Stimulated activated memory B cell treated with anti-CD40 and anti-IgM and Interleukin-4, amounts not matched to agents 10 μg/mL and 1 μg/mL and 100 μg/mL, for 72 hours (primary cell): ENCODE measurements around the gene MAML3.
A peak's percentile ranks its signal among the peaks of the same experiment; 100 is the strongest.

Experiments used
- ATAC-seq: fragments of 150-1000 bp; cut with Tn5 transposase; 2 replicates; pipeline ENCODE4 v1.10.0; 2021
- H3K27ac Mint-ChIP-seq: one replicate; pipeline ENCODE4 v1.8.0; 2022; ENCODE audit warnings: mild to moderate bottlenecking, mixed read lengths
- H3K27me3 Mint-ChIP-seq: one replicate; pipeline ENCODE4 v1.8.0; 2022; ENCODE audit warnings: mixed read lengths
- H3K36me3 Mint-ChIP-seq: one replicate; pipeline ENCODE4 v1.8.0; 2022; ENCODE audit warnings: mixed read lengths
- H3K4me1 Mint-ChIP-seq: one replicate; pipeline ENCODE4 v1.8.0; 2022; ENCODE audit warnings: mixed read lengths
- H3K4me3 Mint-ChIP-seq: one replicate; pipeline ENCODE4 v1.8.0; 2022; ENCODE audit warnings: mild to moderate bottlenecking, moderate library complexity, mixed read lengths
- H3K9me3 Mint-ChIP-seq: one replicate; pipeline ENCODE4 v1.8.0; 2022; ENCODE audit warnings: mixed read lengths

MAML3 gene

DNA sequence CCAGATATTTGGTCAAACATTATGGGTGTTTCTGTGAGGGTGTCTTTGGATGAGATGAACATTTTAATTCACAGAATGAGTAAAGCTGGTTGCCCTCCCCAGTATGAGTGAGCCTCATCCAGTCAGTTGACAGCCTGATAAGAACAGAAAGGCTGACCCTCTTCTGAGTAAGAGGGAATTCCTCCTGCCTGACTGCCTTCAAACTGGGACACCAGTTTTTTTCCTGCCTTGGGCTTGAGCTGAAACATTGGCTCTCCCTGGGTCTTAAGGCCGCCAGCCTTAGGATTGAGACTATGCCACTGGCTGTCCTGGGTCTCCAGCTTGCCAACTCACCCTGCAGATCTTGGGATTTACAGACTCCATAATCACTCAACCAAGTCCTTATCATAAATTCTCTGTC lies 14.5 kb upstream of the MAML3 start:
- peaks cover 9% of the 10 kb centered on the region for H3K9me3 Mint-ChIP-seq
- ATAC-seq = no peak
- H3K4me3 Mint-ChIP-seq = no peak overlapping the region
- peaks cover 49% of the 10 kb centered on the region for H3K27me3 Mint-ChIP-seq
- H3K27ac Mint-ChIP-seq = no peak overlapping the region
- no peaks in the 10 kb centered on the region for H3K4me1 Mint-ChIP-seq
- peaks cover 5% of the 10 kb centered on the region for H3K36me3 Mint-ChIP-seq

- Mint-ChIP-seq H3K27ac (no peak overlapping the region), H3K9me3 (peaks cover 4% of the 10 kb centered on the region), H3K4me1 (no peaks in the 10 kb centered on the region), H3K4me3 (no peak overlapping the region), H3K27me3 (peaks cover 70% of the 10 kb centered on the region), H3K36me3 (no peaks in the 10 kb centered on the region)
- no peak for ATAC-seq
These were observed 9.2 kb upstream of the MAML3 start for GRCh38 chr4:140163029-140163810.

DNA sequence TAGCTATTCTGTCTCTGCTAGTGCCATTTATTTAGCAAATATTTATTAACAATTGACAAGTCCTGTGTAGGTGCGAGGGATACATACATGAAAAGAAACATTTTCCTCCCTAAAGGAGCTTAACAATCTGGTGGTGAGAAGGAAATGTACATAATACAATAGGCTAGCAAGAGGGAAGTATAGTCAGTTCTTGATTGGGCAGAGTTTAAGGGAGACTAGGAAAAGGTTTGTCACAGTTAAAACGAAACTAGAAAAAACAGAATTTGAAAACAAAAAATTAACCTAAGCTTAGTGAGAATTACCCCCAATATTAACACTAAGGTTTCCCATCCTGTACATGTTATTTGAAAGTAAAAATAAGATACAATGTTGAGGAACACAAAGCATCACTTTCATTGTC lies 8.6 kb upstream of the MAML3 start:
- no peak for ATAC-seq
- H3K27ac Mint-ChIP-seq = no peak overlapping the region
- H3K36me3 Mint-ChIP-seq = no peaks in the 10 kb centered on the region
- H3K27me3 Mint-ChIP-seq = peaks cover 77% of the 10 kb centered on the region
- no peak overlapping the region for H3K4me3 Mint-ChIP-seq
- H3K4me1 Mint-ChIP-seq = no peaks in the 10 kb centered on the region
- H3K9me3 Mint-ChIP-seq = peaks cover 4% of the 10 kb centered on the region

GRCh38 chr4:140158365-140159030 lies 4.5 kb upstream of the MAML3 start:
- no peak overlapping the region for H3K27ac Mint-ChIP-seq
- H3K36me3 Mint-ChIP-seq = no peaks in the 10 kb centered on the region
- peaks cover 4% of the 10 kb centered on the region for H3K9me3 Mint-ChIP-seq
- peaks cover 21% of the 10 kb centered on the region for H3K4me1 Mint-ChIP-seq
- ATAC-seq = no peak
- H3K27me3 Mint-ChIP-seq = peaks cover 61% of the 10 kb centered on the region
- H3K4me3 Mint-ChIP-seq = no peak overlapping the region

- Mint-ChIP-seq H3K4me3 (no peak overlapping the region), H3K9me3 (no peaks in the 10 kb centered on the region), H3K27me3 (peaks cover 61% of the 10 kb centered on the region), H3K4me1 (peaks cover 27% of the 10 kb centered on the region), H3K27ac (no peak overlapping the region), H3K36me3 (no peaks in the 10 kb centered on the region)
- no peak for ATAC-seq
These were observed 3.4 kb upstream of the MAML3 start for GRCh38 chr4:140157341-140157740.

DNA sequence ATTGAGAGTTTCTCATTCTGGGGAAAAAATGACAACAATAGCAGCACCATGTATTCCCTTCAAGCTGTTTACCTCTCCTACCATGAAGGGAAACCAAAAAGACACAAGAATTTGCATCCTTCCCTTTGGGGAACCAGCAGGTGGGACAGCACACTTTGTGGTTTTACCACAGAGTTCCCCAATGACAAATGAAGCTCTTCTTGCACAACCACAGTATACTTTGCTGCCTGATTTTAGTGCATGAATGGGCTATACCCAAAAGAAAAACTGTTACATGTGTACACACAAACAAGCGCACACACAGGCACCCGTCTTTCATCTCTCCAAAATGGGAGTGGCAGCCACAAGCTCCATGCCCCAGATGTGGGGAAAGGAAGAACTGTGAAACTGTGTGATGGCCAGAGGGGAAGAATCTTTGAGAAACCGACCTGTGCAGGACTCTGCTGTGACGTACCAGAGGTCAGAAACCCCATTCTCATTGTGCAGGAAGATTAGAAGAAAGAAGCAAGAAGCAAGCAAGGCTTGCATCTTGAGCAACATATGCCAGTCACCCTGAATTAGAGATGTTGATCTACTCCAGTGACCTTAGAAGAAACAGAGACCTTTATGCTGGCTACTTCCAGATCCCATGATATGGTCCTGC lies 2.7 kb upstream of the MAML3 start:
- peak; percentile 87 for ATAC-seq
- Mint-ChIP-seq H3K9me3 (no peaks in the 10 kb centered on the region), H3K27me3 (peaks cover 61% of the 10 kb centered on the region), H3K36me3 (no peaks in the 10 kb centered on the region), H3K27ac (no peak overlapping the region), H3K4me1 (peaks cover 27% of the 10 kb centered on the region), H3K4me3 (no peak overlapping the region)

GRCh38 chr4:140154572-140154891 lies 548 bp upstream of the MAML3 start:
- Mint-ChIP-seq H3K27ac (no peak overlapping the region), H3K27me3 (peaks cover 58% of the 10 kb centered on the region), H3K36me3 (no peaks in the 10 kb centered on the region), H3K4me3 (peak overlapping the region; percentile 80), H3K9me3 (no peaks in the 10 kb centered on the region), H3K4me1 (peaks cover 35% of the 10 kb centered on the region)
- no peak for ATAC-seq

- Mint-ChIP-seq H3K9me3 (no peaks in the 10 kb centered on the region), H3K4me3 (peak overlapping the region; percentile 80), H3K27ac (peak overlapping the region; percentile 17), H3K4me1 (peaks cover 35% of the 10 kb centered on the region), H3K27me3 (peaks cover 69% of the 10 kb centered on the region), H3K36me3 (no peaks in the 10 kb centered on the region)
- no peak for ATAC-seq
These were observed 616 bp downstream of the MAML3 start for GRCh38 chr4:140153419-140153717.

- Mint-ChIP-seq H3K9me3 (no peaks in the 10 kb centered on the region), H3K27ac (peak overlapping the region; percentile 17), H3K36me3 (no peaks in the 10 kb centered on the region), H3K4me3 (peak overlapping the region; percentile 80), H3K27me3 (peaks cover 69% of the 10 kb centered on the region), H3K4me1 (peaks cover 35% of the 10 kb centered on the region)
- no peak for ATAC-seq
These were observed 1.1 kb downstream of the MAML3 start for GRCh38 chr4:140152751-140153418.

DNA sequence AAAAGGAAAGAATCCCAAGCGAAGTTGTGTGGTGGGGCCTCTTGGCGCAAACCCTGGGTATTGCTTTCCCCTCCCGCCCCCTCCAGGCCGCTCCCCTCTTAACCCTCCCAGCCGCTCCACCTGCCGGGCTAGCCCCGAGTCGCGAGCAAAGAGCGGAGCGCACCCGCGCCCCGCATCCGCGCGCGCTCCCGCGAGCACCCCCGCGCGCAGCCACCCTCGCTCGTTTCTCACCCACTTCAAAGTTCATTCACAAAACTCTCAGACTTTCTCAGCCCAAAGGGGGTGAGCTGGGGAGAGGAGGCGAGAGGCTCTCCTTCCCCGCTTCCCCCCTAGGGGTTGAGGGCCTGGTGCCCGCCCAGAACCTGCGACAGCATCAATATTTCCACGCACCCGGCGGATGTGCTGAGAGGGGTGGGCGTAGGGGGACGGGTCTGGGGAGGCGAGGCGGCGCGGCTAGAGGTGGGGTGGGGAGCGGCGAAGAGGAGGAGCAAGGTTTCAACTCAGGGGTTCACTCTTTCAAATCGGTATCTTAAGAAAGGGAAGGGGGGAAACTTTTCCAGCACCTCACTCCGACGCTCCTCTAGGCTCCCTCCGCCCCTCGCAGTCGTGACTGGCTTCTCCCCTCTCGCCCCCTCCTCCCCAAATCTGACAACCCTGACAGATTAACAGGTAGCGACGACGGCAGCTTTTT lies 1.8 kb downstream of the MAML3 start:
- Mint-ChIP-seq H3K4me1 (peaks cover 35% of the 10 kb centered on the region), H3K27ac (no peak overlapping the region), H3K27me3 (peaks cover 71% of the 10 kb centered on the region), H3K9me3 (no peaks in the 10 kb centered on the region), H3K4me3 (peak overlapping the region; percentile 80), H3K36me3 (no peaks in the 10 kb centered on the region)
- no peak for ATAC-seq

DNA sequence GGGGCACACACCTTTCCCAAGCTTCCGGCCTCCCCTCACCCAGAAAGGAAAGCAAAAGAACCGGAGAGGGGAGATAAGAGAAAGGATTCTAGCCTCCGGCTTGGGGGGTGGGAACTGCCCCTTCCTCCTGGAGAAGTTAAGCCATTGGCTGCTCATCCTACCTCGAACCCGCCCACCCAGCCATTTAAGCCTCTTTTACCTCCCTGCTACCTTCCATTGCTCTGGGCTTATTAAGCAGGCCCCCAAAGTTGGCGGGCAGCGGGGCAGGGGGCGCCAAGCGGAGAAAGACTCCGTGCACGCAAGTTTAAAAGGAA lies 2.3 kb downstream of the MAML3 start:
- Mint-ChIP-seq H3K27me3 (peaks cover 73% of the 10 kb centered on the region), H3K4me1 (peaks cover 30% of the 10 kb centered on the region), H3K4me3 (no peak overlapping the region), H3K36me3 (no peaks in the 10 kb centered on the region), H3K9me3 (no peaks in the 10 kb centered on the region), H3K27ac (no peak overlapping the region)
- ATAC-seq = no peak

DNA sequence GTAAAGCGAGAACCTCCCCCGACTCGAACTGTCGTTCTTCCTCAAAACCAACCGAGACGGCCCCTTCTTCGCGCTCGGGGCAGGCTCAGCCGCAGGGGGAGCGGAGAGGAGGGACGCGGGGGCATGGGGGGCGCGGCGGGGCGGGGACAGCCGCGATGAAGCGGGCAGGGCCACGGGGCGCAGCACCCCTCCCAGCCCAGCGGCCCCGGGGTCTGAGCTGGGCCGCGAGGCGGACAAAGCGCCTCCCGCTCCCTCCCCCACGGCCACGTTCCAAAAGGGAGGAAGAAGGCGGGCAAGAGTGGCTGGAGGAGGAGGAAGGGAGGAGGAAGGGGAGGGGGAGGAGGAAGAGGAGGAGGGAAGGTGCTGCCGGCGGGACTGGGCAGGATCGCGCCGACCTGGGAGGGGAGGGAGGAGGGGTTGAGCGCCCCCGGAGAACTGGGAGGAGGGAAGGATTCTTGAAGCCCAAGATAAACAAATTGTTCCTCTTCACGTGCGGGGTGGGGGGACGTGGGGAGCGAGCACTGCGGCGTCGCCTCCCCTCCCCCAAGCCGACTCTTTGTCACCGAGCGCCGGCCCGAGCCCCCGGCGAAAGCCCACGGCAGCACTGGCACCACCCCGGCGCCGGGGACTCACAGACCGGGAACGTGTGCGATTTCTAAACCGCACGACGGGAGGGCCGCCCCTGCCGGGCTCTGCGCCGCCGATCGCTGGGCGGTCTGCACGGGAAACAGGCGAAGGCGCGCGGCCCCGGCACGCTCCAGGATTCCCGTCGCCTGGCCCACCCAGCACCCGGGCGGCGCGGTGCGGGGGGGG lies 2.9 kb downstream of the MAML3 start:
- peaks cover 25% of the 10 kb centered on the region for H3K4me1 Mint-ChIP-seq
- H3K4me3 Mint-ChIP-seq = peak overlapping the region; percentile 84
- ATAC-seq = peak; percentile 76
- H3K9me3 Mint-ChIP-seq = no peaks in the 10 kb centered on the region
- peak overlapping the region; percentile 49 for H3K27ac Mint-ChIP-seq
- H3K36me3 Mint-ChIP-seq = no peaks in the 10 kb centered on the region
- H3K27me3 Mint-ChIP-seq = peaks cover 73% of the 10 kb centered on the region

DNA sequence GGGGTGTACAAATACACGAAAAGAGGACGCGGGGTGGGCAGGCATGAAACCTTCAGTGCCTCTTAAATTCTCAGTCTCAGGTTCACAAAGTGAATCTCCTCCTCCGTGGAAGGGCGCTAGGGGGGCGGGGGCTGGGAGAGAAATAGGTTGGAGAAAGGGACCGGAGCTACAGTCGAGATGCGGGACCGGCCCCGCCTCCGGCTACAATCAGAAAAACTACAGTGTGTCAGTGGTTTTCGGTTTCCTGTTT lies 3.4 kb downstream of the MAML3 start:
- ATAC-seq = no peak
- Mint-ChIP-seq H3K27ac (peak overlapping the region; percentile 49), H3K9me3 (no peaks in the 10 kb centered on the region), H3K4me1 (peaks cover 24% of the 10 kb centered on the region), H3K27me3 (peaks cover 73% of the 10 kb centered on the region), H3K4me3 (peak overlapping the region; percentile 84), H3K36me3 (no peaks in the 10 kb centered on the region)

GRCh38 chr4:140149846-140150635 lies 3.9 kb downstream of the MAML3 start:
- Mint-ChIP-seq H3K9me3 (no peaks in the 10 kb centered on the region), H3K27ac (peak overlapping the region; percentile 49), H3K27me3 (peaks cover 75% of the 10 kb centered on the region), H3K4me3 (peak overlapping the region; percentile 84), H3K36me3 (no peaks in the 10 kb centered on the region), H3K4me1 (peaks cover 24% of the 10 kb centered on the region)
- ATAC-seq = no peak
